Measurements from ENCODE around the gene CRELD1. TPM values are rescaled to one million over a fixed set of nuclear protein-coding genes. Genes with fewer than 3 reads are reported as not detected.

CRELD1 gene
- total and polyA plus RNA-seq, 2 donors (not counting 1 experiment from before 2014, with no cell fraction given) = 46.8 to 47.6 TPM

DNA sequence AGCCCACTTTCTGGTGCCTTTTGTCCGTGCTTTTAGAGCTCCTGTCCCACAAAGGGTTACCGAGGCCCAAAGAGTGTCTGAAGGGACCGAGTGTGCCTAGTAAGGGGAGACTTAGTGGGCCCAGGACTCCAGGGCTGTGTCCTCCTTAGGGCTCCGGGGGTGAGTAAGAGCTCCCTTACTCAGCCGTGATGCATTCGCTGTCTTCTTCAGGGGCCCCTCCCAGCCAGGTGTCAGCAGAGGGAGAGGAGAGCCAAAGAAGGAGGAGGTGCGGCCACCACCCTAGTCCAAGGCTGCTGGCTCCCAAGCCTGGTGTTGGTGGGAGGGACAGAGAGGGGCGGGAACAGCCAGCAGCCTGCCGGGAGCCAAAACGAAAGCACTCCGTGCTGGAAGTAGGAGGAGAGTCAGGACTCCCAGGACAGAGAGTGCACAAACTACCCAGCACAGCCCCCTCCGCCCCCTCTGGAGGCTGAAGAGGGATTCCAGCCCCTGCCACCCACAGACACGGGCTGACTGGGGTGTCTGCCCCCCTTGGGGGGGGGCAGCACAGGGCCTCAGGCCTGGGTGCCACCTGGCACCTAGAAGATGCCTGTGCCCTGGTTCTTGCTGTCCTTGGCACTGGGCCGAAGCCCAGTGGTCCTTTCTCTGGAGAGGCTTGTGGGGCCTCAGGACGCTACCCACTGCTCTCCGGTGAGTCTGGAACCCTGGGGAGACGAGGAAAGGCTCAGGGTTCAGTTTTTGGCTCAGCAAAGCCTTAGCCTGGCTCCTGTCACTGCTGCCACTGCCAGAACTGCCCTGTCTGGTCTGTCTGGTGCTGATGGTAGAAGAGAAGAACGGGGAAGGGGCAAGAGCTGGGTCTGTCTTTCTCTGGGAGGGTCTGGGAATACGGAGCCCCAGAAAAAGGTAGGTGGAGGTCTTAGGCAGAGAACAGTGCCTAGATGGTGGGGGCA lies 16.6 kb upstream of the CRELD1 start, which contains the start of gene IL17RC:
Gene IL17RC, plus strand, starts transcription at position 365 of the 947 bp plus-strand sequence. Its CDS starts 218 bp downstream, at position 583.
- DNase-seq = peak; percentile 35
- ATAC-seq (ENCODE audit: low read depth) = peak; percentile 16

More for the DNA sequence above, 16.6 kb upstream of the CRELD1 start, which contains the start of gene IL17RC:
- no peak within 1 kb of the TSS for H3K27ac Mint-ChIP-seq
- H3K27me3 Mint-ChIP-seq = peaks cover 8% of the 10 kb centered on the region
- Histone ChIP-seq H3K36me3 (replicated peaks in 1 of 2; ENCODE audit: control extremely low read depth in 1 of 2, control insufficient read depth in 1 of 2, extremely low read depth in 1 of 2, insufficient read depth in 2 of 2, low read length in 1 of 2) (no peaks in the 10 kb centered on the region), H3K4me3 (ENCODE audit: control extremely low read depth in 1 of 5, extremely low read depth in 1 of 5, insufficient read depth in 1 of 5, low read depth in 2 of 5, low read length in 4 of 5) (peak within 1 kb of the TSS in 4 of 5 experiments; percentile 32 to 72 (median 50)), H3K79me2 (ENCODE audit: control insufficient read depth, insufficient read depth, low read length) (no peaks in the 10 kb centered on the region), H3K27ac (ENCODE audit: low read length in 2 of 2) (no peak within 1 kb of the TSS), H3K27me3 (replicated peaks in 1 of 4; ENCODE audit: control extremely low read depth in 1 of 4, control insufficient read depth in 3 of 4, insufficient read depth in 4 of 4, low read length in 3 of 4) (peaks cover 0 to 29% (median 9%) of the 10 kb centered on the region in 4 experiments), H3K4me2 (replicated peaks; ENCODE audit: low read depth, low read length, poor library complexity, severe bottlenecking) (peak within 1 kb of the TSS; percentile 98), H4K20me1 (ENCODE audit: control insufficient read depth, insufficient read depth, low read length, poor library complexity, severe bottlenecking) (no peaks in the 10 kb centered on the region), H3K9ac (ENCODE audit: low read length) (peak within 1 kb of the TSS; percentile 68), H2AFZ (ENCODE audit: insufficient read depth, low read depth, low read length, poor library complexity, severe bottlenecking) (peak within 1 kb of the TSS; percentile 78), H3K4me1 (ENCODE audit: control insufficient read depth in 2 of 2, insufficient read depth in 2 of 2, low read length in 2 of 2) (peaks cover 17 to 20% of the 10 kb centered on the region in 2 donors), H3K9me3 (ENCODE audit: control extremely low read depth in 1 of 3, control insufficient read depth in 2 of 3, insufficient read depth in 1 of 3, low read length in 2 of 3) (no peaks in the 10 kb centered on the region)
- peak within 1 kb of the TSS; percentile 83 for H3K4me3 Mint-ChIP-seq
- H3K4me1 Mint-ChIP-seq = peaks cover 15% of the 10 kb centered on the region
- 45% methylated on average over 13 of the region's 19 CpGs for WGBS (ENCODE audit: insufficient coverage)
- TF ChIP-seq, protein P1, sequence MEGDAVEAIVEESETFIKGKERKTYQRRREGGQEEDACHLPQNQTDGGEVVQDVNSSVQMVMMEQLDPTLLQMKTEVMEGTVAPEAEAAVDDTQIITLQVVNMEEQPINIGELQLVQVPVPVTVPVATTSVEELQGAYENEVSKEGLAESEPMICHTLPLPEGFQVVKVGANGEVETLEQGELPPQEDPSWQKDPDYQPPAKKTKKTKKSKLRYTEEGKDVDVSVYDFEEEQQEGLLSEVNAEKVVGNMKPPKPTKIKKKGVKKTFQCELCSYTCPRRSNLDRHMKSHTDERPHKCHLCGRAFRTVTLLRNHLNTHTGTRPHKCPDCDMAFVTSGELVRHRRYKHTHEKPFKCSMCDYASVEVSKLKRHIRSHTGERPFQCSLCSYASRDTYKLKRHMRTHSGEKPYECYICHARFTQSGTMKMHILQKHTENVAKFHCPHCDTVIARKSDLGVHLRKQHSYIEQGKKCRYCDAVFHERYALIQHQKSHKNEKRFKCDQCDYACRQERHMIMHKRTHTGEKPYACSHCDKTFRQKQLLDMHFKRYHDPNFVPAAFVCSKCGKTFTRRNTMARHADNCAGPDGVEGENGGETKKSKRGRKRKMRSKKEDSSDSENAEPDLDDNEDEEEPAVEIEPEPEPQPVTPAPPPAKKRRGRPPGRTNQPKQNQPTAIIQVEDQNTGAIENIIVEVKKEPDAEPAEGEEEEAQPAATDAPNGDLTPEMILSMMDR (IDR thresholded peaks at IDR 0.05) = no peak
- TF ChIP-seq EZH2 (IDR thresholded peaks at IDR 0.05; ENCODE audit: borderline replicate concordance, insufficient read depth, low read depth, low read length, poor library complexity, severe bottlenecking) = no peak
- H3K9me3 Mint-ChIP-seq (ENCODE audit: insufficient read depth) = no peaks in the 10 kb centered on the region
- intact Hi-C loops (cut with micrococcal nuclease) = no loop called here
- POLR2A ChIA-PET = interaction anchor here (1.3 kb wide), 1 partner anchor 16 kb away, joined by 6 read pairs; no protein-coding TSS in a partner anchor
- CTCF ChIA-PET = interaction anchor here (1.2 kb wide), 1 partner anchor 14 kb away, joined by 3 read pairs; no protein-coding TSS in a partner anchor

Data from B cell (primary cell).